HepG2 (cell line): ENCODE measurements around the gene C1orf185.

ENCODE experiments used
- BHLHE40 ChIP-seq: IDR thresholded peaks from 2 replicates; pipeline ENCODE4 v1.6.1; 2011; ENCODE audit warnings: low read length, improper control_type of control experiment
- RAD21 ChIP-seq: fragments of 450-650 bp; formaldehyde crosslinking; IDR thresholded peaks from 2 replicates; pipeline ENCODE4 v1.5.0; 2020; ENCODE audit warnings: mild to moderate bottlenecking
- TF ChIP-seq, protein P1 (sequence below): sonication (generic); formaldehyde crosslinking; IDR thresholded peaks from 2 replicates; pipeline ENCODE4 v1.5.0; 2020; ENCODE audit warnings: mild to moderate bottlenecking, missing genetic modification reagents, moderate library complexity

DNA sequence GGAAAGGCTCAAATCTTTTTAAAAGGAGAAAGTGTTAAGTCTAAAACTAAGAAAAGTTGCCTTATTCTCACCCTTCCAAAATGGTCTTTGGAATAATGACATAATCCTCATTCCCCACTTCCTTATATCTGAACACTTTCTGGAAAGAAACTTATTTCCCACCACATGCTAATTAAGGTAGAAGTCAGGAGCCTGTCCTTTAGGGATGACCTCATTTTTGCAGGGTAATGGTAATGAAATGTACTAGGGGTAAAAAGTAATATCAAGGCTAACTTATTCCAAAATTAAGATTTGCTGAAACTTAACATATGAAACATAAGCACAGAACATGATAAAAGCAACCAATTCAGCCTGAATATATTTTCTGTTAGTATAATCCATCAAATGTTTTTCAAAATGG lies 29.4 kb upstream of the C1orf185 start:
- TF ChIP-seq, protein P1, sequence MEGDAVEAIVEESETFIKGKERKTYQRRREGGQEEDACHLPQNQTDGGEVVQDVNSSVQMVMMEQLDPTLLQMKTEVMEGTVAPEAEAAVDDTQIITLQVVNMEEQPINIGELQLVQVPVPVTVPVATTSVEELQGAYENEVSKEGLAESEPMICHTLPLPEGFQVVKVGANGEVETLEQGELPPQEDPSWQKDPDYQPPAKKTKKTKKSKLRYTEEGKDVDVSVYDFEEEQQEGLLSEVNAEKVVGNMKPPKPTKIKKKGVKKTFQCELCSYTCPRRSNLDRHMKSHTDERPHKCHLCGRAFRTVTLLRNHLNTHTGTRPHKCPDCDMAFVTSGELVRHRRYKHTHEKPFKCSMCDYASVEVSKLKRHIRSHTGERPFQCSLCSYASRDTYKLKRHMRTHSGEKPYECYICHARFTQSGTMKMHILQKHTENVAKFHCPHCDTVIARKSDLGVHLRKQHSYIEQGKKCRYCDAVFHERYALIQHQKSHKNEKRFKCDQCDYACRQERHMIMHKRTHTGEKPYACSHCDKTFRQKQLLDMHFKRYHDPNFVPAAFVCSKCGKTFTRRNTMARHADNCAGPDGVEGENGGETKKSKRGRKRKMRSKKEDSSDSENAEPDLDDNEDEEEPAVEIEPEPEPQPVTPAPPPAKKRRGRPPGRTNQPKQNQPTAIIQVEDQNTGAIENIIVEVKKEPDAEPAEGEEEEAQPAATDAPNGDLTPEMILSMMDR (CRISPR knock-in tag) = no peak
- TF ChIP-seq RAD21 (no peak), BHLHE40 (no peak)
